Measurements from ENCODE around the gene ACADVL.

- no peak for TF ChIP-seq CTCF (conservative IDR thresholded peaks at IDR 0.05; ENCODE audit: low read depth, low read length)
- TF ChIP-seq SMC3 (IDR thresholded peaks at IDR 0.05; ENCODE audit: low read depth, low read length) = no peak
- TF ChIP-seq POLR2A (IDR thresholded peaks at IDR 0.05; ENCODE audit: low read depth, low read length) = no peak
- no peak for TF ChIP-seq CEBPB (IDR thresholded peaks at IDR 0.05; ENCODE audit: low read depth, low read length)
- no peak for TF ChIP-seq MAZ (IDR thresholded peaks at IDR 0.05; ENCODE audit: borderline replicate concordance, low read depth, low read length)
- no peak for TF ChIP-seq RAD21 (IDR thresholded peaks at IDR 0.05; ENCODE audit: low read length)
- TF ChIP-seq ELK1 (IDR thresholded peaks at IDR 0.05; ENCODE audit: borderline replicate concordance, low read depth, low read length) = no peak
These were observed 40.4 kb downstream of the ACADVL start for GRCh38 chr17:7260151-7260550.

Data from IMR-90 (cell line).